HepG2 (cell line): ENCODE measurements around the gene TSHZ2. TPM values are rescaled to one million over a fixed set of nuclear protein-coding genes. Genes with fewer than 3 reads are reported as not detected.

Experiments used
- ATAC-seq: fragments of 200-7000 bp; cut with Tn5 transposase; 3 replicates; pipeline ENCODE4 v1.9.1; 2020; ENCODE audit warnings: mild to moderate bottlenecking, moderate library complexity
- BruUV-seq: library from RNA; stranded (reverse); fragments of 400-500 nt; replicated peaks from 2 replicates; lab custom pipeline; 2021; lab: Mats Ljungman, UMichigan
- CTCF ChIA-PET: fragments of 300-600 bp; formaldehyde crosslinking; extraction: SDS; loops from one replicate; lab custom pipeline; 2021; ENCODE audit warnings: low total read pairs, inconsistent platforms, low intra/inter-chr PET ratio; lab: Yijun Ruan, JAX
- POLR2A ChIA-PET: fragments of 350-600 bp; sonication (Branson Sonifier 250); formaldehyde crosslinking; loops from one replicate; lab custom pipeline; 2020; ENCODE audit warnings: antibody characterized with exemption, inconsistent platforms; lab: Yijun Ruan, JAX
- DNase-seq: peaks from one replicate; pipeline ENCODE4 v3.0.0-alpha.2; 2015; ENCODE audit warnings: low spot score
- FAIRE-seq: peaks from 3 replicates; lab custom pipeline; 2011; peaks lifted over from hg19 to GRCh38; lab: Jason Lieb, UNC
- H2AFZ ChIP-seq: one replicate; pipeline ENCODE4 v1.6.1; 2011; ENCODE audit warnings: low read length, inconsistent platforms
- H3K27ac ChIP-seq: fragments of 300-600 bp; 3 replicates; pipeline ENCODE4 v1.8.0; 2011; ENCODE audit warnings: mixed run types, mild to moderate bottlenecking, mixed read lengths, low read length, inconsistent platforms; ENCODE audit not compliant: insufficient read depth; ENCODE audit errors: extremely low read length
- H3K27me3 ChIP-seq, 2 experiments: fragments of 200-600 bp in 1 of 2; 2 replicates in 1 of 2; 3 replicates in 1 of 2; pipeline versions ENCODE4 v1.6.0 to v1.8.0; 2011; ENCODE audit warnings: low read length in 2 of 2, mild to moderate bottlenecking in 2 of 2, moderate library complexity in 2 of 2, inconsistent platforms in 1 of 2; ENCODE audit not compliant: insufficient read depth in 2 of 2, control insufficient read depth in 1 of 2
- H3K36me3 ChIP-seq, 2 experiments: fragments of 200-600 bp in 1 of 2; replicated peaks in 1 of 2; 2 replicates in 1 of 2; 3 replicates in 1 of 2; pipeline versions ENCODE4 v1.5.1 to v1.8.0; 2011; ENCODE audit warnings: low read length in 2 of 2, inconsistent platforms in 1 of 2; ENCODE audit not compliant: insufficient read depth in 2 of 2, control insufficient read depth in 1 of 2
- H3K4me1 ChIP-seq: 2 replicates; pipeline ENCODE4 v1.5.1; 2012; ENCODE audit warnings: low read length, inconsistent platforms; ENCODE audit not compliant: insufficient read depth
- H3K4me2 ChIP-seq: 2 replicates; pipeline ENCODE4 v1.6.0; 2011; ENCODE audit warnings: low read depth, low read length, inconsistent platforms
- H3K4me3 ChIP-seq, 3 experiments: fragments of 200-600 bp in 1 of 3; sonication (generic), shearing (Covaris generic) in 1 of 3; replicated peaks in 1 of 3; 2 replicates each; pipeline ENCODE4 v1.5.1; 2011 to 2016; ENCODE audit warnings: low read length in 3 of 3, inconsistent platforms in 2 of 3, low read depth in 2 of 3, mild to moderate bottlenecking in 2 of 3, control low read depth in 1 of 3, mixed read lengths in 1 of 3; ENCODE audit not compliant: insufficient read depth in 1 of 3
- H3K79me2 ChIP-seq: one replicate; pipeline ENCODE4 v1.6.1; 2011; ENCODE audit warnings: low read length, inconsistent platforms; ENCODE audit not compliant: insufficient read depth
- H3K9ac ChIP-seq: 2 replicates; pipeline ENCODE4 v1.6.0; 2011; ENCODE audit warnings: mild to moderate bottlenecking, low read depth, low read length, inconsistent platforms; ENCODE audit not compliant: insufficient read depth
- H3K9me3 ChIP-seq: 2 replicates; pipeline ENCODE4 v1.5.1; 2012; ENCODE audit warnings: mild to moderate bottlenecking, low read length
- H4K20me1 ChIP-seq: 2 replicates; pipeline ENCODE4 v1.6.0; 2011; ENCODE audit warnings: inconsistent platforms, mild to moderate bottlenecking, low read length, moderate library complexity; ENCODE audit not compliant: insufficient read depth
- CEBPB ChIP-seq: IDR thresholded peaks from 2 replicates; pipeline ENCODE4 v1.6.1; 2011; ENCODE audit warnings: low read depth, low read length, improper control_type of control experiment, borderline replicate concordance
- CEBPG ChIP-seq: IDR thresholded peaks from 2 replicates; pipeline ENCODE4 v1.6.1; 2016
- DRAP1 ChIP-seq: IDR thresholded peaks from 2 replicates; pipeline ENCODE4 v1.6.1; 2016; ENCODE audit warnings: missing genetic modification reagents, missing compliant biosample characterization
- GZF1 ChIP-seq: sonication (generic); formaldehyde crosslinking; IDR thresholded peaks from 2 replicates; pipeline ENCODE4 v1.5.1; 2020; ENCODE audit warnings: mild to moderate bottlenecking, missing genetic modification reagents
- HDAC1 ChIP-seq: sonication (generic); formaldehyde crosslinking; IDR thresholded peaks from 2 replicates; pipeline ENCODE4 v1.5.1; 2020; ENCODE audit warnings: mild to moderate bottlenecking, missing genetic modification reagents
- HNF4A ChIP-seq: sonication (generic); formaldehyde crosslinking; IDR thresholded peaks from 2 replicates; pipeline ENCODE4 v1.4.0; 2020; ENCODE audit warnings: missing genetic modification reagents
- RFXAP ChIP-seq: sonication (generic); formaldehyde crosslinking; IDR thresholded peaks from 2 replicates; pipeline ENCODE4 v1.4.0; 2020; ENCODE audit warnings: missing genetic modification reagents, borderline replicate concordance
- SMC3 ChIP-seq: IDR thresholded peaks from 2 replicates; pipeline ENCODE4 v1.6.1; 2011; ENCODE audit warnings: low read length, improper control_type of control experiment
- WIZ ChIP-seq: sonication (generic); formaldehyde crosslinking; IDR thresholded peaks from 2 replicates; pipeline ENCODE4 v1.5.1; 2020; ENCODE audit warnings: mild to moderate bottlenecking, missing genetic modification reagents
- ZBTB40 ChIP-seq, 2 experiments: fragments of 450-650 bp in 1 of 2; sonication (generic) in 1 of 2; formaldehyde crosslinking in 1 of 2; IDR thresholded peaks; 2 replicates each; pipeline versions ENCODE4 v1.6.1 to v1.8.0; 2016 to 2022; ENCODE audit warnings: antibody characterized with exemption in 1 of 2, mild to moderate bottlenecking in 1 of 2, missing genetic modification reagents in 1 of 2
- ZBTB44 ChIP-seq: sonication (generic); formaldehyde crosslinking; IDR thresholded peaks from 2 replicates; pipeline ENCODE4 v1.4.0; 2020; ENCODE audit warnings: missing genetic modification reagents
- ZFP36L1 ChIP-seq: sonication (generic); formaldehyde crosslinking; IDR thresholded peaks from 2 replicates; pipeline ENCODE4 v1.8.0; 2022; ENCODE audit warnings: mild to moderate bottlenecking, missing genetic modification reagents, moderate library complexity
- ZNF232 ChIP-seq: sonication (generic); formaldehyde crosslinking; IDR thresholded peaks from 2 replicates; pipeline ENCODE4 v1.4.0; 2020; ENCODE audit warnings: missing genetic modification reagents, borderline replicate concordance
- ZNF644 ChIP-seq: IDR thresholded peaks from 2 replicates; pipeline ENCODE4 v1.6.1; 2016; ENCODE audit warnings: low read depth
- ZNF746 ChIP-seq: sonication (generic); formaldehyde crosslinking; IDR thresholded peaks from 2 replicates; pipeline ENCODE4 v1.8.0; 2022; ENCODE audit warnings: mild to moderate bottlenecking, missing genetic modification reagents
- WGBS: methylation state at CpG from one replicate; pipeline ENCODE4 v1.1.6; 2017; ENCODE audit warnings: low lambda C conversion rate; 5-methylcytosine and 5-hydroxymethylcytosine counted together
- in situ Hi-C: cut with HindIII; loops from 2 replicates; pipeline ENCODE4 v1.10.0; 2017; ENCODE audit warnings: low pct_unique_long_range_greater_than_20kb; ENCODE audit not compliant: extremely low pct_ligation_motif_present
- intact Hi-C: fragments of 100-400 bp; cut with micrococcal nuclease; formaldehyde crosslinking; loops from one replicate; pipeline ENCODE4 v1.10.0; 2022; ENCODE audit not compliant: unreplicated experiment
- polyA plus RNA-seq, 8 experiments: library from polyadenylated mRNA; depleted of rRNA in 3 of 8; stranded (reverse) in 7 of 8; unstranded in 1 of 8; fragments of >200 nt; fragmentation: Illumina TruSeq in 4 of 8; extraction: Trizol in 4 of 8; gene quantifications; 2 replicates each; pipeline versions ENCODE4 v1.2.1 to v1.2.3, GENCODE V29; 2011 to 2016; ENCODE audit warnings: low read depth in 4 of 8, missing spikeins in 1 of 8, mixed read lengths in 1 of 8; ENCODE audit not compliant: insufficient read depth in 1 of 8
- total RNA-seq, 5 experiments: library from RNA; depleted of rRNA; stranded (reverse); fragments of >200 nt; fragmentation: Illumina TruSeq; extraction: Trizol; gene quantifications; 2 replicates each; pipeline ENCODE4 v1.2.3, GENCODE V29; 2016; ENCODE audit warnings: low read depth in 1 of 5

TSHZ2 gene
- total and polyA plus RNA-seq, 2 of the 13 experiments (the other 11 are each of a cell fraction or from before 2014, with no cell fraction given), result 0.01 TPM; not detected in 1

GRCh38 chr20:53425481-53425880, 453.3 kb downstream of the TSHZ2 start:
- ATAC-seq, result no peak
- Histone ChIP-seq H3K27ac (no peak overlapping the region), H3K4me2 (0 out of 2 replicates have a peak overlapping the region, but pooled peaks have one; percentile 21), H3K9ac (no peak overlapping the region), H3K4me1 (peaks cover 32% of the 10 kb centered on the region), H3K79me2 (no peaks in the 10 kb centered on the region), H3K4me3 (no peak overlapping the region), H3K36me3 (no peaks in the 10 kb centered on the region), H3K9me3 (no peaks in the 10 kb centered on the region), H4K20me1 (no peaks in the 10 kb centered on the region), H2AFZ (no peak overlapping the region), H3K27me3 (peaks cover 0 to 6% of the 10 kb centered on the region in 2 experiments; a peak in 1 of 5 replicates)
- FAIRE-seq, result no peak
- DNase-seq, result no peak
- BruUV-seq, result no TSS peak
- ChIA-PET CTCF (no interaction called here), POLR2A (interaction anchor here (1.5 kb wide), 1 partner anchor 78 kb away, joined by 4 read pairs; no protein-coding TSS in a partner anchor)
- in situ Hi-C loops (no loop called here), intact Hi-C loops (no loop called here)
- 45% methylated on average over 4 of the region's 4 CpGs for WGBS
- TF ChIP-seq ZNF644 (peak; percentile 61; the same call in 1 of the 2 replicates), HNF4A (peak; percentile 3; the same call in 1 of the 2 replicates), ZFP36L1 (CRISPR knock-in tag) (0 out of 2 replicates have a peak, but pooled peaks have one; percentile 42), CEBPB (peak; percentile 72), GZF1 (CRISPR knock-in tag) (no peak), ZNF746 (CRISPR knock-in tag) (no peak), ZBTB40 (IDR thresholded peaks at IDR 0.05) (peak; percentile 59), ZBTB40 (CRISPR knock-in tag; IDR thresholded peaks at IDR 0.05) (peak; percentile 79; the same call in 1 of the 2 replicates), WIZ (CRISPR knock-in tag) (no peak), SMC3 (0 out of 2 replicates have a peak, but pooled peaks have one; percentile 1), ZNF232 (CRISPR knock-in tag) (no peak), RFXAP (no peak), ZBTB44 (CRISPR knock-in tag) (no peak), CEBPG (CRISPR knock-in tag) (peak; percentile 63), DRAP1 (CRISPR knock-in tag) (no peak), HDAC1 (CRISPR knock-in tag) (no peak)
